ENCODE data around the gene P2RX4.

GRCh38 chr12:121198949-121199348 lies 11.0 kb upstream of the P2RX4 start:
- no peak for TF ChIP-seq POLR2AphosphoS5 (IDR thresholded peaks at IDR 0.05; ENCODE audit: low read depth, low read length)
- no peak for TF ChIP-seq SP1 (IDR thresholded peaks at IDR 0.05; ENCODE audit: low read depth)
- TF ChIP-seq POLR2A (IDR thresholded peaks at IDR 0.05; ENCODE audit: borderline replicate concordance, extremely low read depth, insufficient read depth, insufficient read length): no peak
- TF ChIP-seq CTCF (IDR thresholded peaks at IDR 0.05 in 2 of 3, conservative IDR thresholded peaks at IDR 0.05 in 1 of 3; ENCODE audit: borderline replicate concordance in 1 of 3, insufficient read depth in 1 of 3, low read depth in 2 of 3, low read length in 2 of 3): no peak
- TF ChIP-seq CEBPB (IDR thresholded peaks at IDR 0.05; ENCODE audit: low read depth): no peak
- no peak for TF ChIP-seq SIN3A (IDR thresholded peaks at IDR 0.05; ENCODE audit: low read depth)
- TF ChIP-seq EZH2 (IDR thresholded peaks at IDR 0.05): no peak
- TF ChIP-seq RAD21 (IDR thresholded peaks at IDR 0.05; ENCODE audit: low read depth): no peak
- TF ChIP-seq MAX (IDR thresholded peaks at IDR 0.05): no peak

Measured in HCT116 (cell line).